H7 (cell line): ENCODE measurements around the gene SPG7. TPM values are rescaled to one million over a fixed set of nuclear protein-coding genes. Genes with fewer than 3 reads are reported as not detected.
A peak's percentile ranks its signal among the peaks of the same experiment; 100 is the strongest.

Experiments used
- DNase-seq: peaks from one replicate; pipeline ENCODE4 v3.0.0; 2012
- H3K27me3 ChIP-seq: 2 replicates; pipeline ENCODE4 v1.6.0; 2011; ENCODE audit warnings: mild to moderate bottlenecking, low read length; ENCODE audit not compliant: control insufficient read depth, insufficient read depth
- H3K36me3 ChIP-seq: replicated peaks from 2 replicates; pipeline ENCODE4 v1.5.1; 2011; ENCODE audit warnings: low read length; ENCODE audit not compliant: control insufficient read depth, insufficient read depth
- H3K4me3 ChIP-seq: 2 replicates; pipeline ENCODE4 v1.5.1; 2011; ENCODE audit warnings: low read depth, mild to moderate bottlenecking, control low read depth, low read length, moderate library complexity; ENCODE audit not compliant: insufficient read depth
- total RNA-seq: library from RNA; depleted of rRNA; stranded (reverse); fragments of >200 nt; shearing (Covaris generic); gene quantifications from 2 replicates; pipeline ENCODE4 v1.2.3, GENCODE V29; 2014

Gene SPG7
- total RNA-seq, 1 experiment from 2014 or later: 120 TPM

DNA sequence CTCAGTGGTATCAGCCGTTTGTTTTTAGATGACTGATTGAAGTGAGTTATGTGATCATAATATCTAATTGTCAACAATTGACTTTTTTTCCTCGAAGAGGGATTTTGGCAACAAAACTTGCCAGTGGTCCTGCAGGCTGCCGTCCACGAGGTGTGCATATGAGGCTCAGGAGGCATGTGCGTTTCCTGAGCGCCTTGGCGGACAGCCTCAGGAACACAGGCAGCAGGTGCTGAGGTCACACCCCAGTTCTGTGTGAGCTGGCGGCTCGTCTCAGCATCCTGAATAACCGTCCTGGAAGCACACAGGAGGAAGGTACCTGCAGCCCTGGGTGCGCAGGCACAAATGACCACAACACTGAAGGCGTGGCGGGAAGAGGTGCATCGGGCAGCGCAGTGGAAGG is 11.7 kb downstream of the SPG7 start:
- DNase-seq: no peak
- Histone ChIP-seq H3K27me3 (no peaks in the 10 kb centered on the region), H3K36me3 (peaks cover 28% of the 10 kb centered on the region), H3K4me3 (no peak overlapping the region)

DNA sequence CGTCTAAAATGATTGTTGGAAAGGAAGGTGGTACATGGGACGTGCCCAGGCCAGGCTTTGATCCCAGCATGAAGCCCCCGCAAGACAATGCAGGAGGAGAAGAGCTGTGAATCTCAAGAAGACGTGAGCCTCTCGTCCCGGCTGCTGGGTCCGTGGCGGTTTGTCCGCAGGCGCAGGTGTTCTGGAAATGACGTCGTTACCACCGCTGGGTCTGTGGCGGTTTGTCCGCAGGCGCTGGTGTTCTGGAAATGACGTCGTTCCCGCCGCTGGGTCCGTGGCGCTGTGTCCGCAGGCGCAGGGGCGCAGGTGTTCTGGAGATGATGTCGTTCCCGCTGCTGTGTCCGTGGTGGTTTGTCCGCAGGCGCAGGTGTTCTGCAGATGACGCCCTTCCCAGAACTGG is 14.1 kb downstream of the SPG7 start:
- Histone ChIP-seq H3K36me3 (peaks cover 41% of the 10 kb centered on the region), H3K4me3 (no peak overlapping the region), H3K27me3 (no peaks in the 10 kb centered on the region)
- DNase-seq: peak; percentile 73

DNA sequence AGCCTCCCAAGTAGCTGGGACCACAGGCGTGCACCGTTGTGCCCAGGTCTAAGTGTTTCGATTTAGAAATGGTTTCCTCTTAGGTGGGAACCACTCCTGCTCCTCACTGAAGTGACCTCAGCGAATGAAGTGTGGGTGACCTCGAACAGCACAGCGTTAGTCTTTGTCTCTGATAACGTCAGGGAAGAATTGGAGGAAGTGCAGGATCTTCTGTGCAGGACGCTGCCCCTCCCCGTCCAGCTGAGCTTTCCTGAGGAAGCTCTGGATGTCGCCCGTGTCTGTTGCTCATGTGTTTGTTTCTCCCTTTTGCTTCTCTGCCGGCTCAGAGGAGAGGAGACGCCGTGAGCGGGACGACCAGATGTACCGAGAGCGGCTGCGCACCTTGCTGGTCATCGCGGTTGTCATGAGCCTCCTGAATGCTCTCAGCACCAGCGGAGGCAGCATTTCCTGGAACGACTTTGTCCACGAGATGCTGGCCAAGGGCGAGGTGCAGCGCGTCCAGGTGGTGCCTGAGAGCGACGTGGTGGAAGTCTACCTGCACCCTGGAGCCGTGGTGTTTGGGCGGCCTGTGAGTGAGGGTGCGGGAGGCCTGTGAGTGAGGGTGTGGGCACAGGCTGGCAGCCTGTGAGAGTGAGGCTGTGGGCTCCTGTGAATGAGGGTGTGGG is 15.6 kb downstream of the SPG7 start:
- H3K27me3 ChIP-seq: no peaks in the 10 kb centered on the region
- DNase-seq: no peak
- peaks cover 41% of the 10 kb centered on the region for H3K36me3 ChIP-seq
- H3K4me3 ChIP-seq: no peak overlapping the region

DNA sequence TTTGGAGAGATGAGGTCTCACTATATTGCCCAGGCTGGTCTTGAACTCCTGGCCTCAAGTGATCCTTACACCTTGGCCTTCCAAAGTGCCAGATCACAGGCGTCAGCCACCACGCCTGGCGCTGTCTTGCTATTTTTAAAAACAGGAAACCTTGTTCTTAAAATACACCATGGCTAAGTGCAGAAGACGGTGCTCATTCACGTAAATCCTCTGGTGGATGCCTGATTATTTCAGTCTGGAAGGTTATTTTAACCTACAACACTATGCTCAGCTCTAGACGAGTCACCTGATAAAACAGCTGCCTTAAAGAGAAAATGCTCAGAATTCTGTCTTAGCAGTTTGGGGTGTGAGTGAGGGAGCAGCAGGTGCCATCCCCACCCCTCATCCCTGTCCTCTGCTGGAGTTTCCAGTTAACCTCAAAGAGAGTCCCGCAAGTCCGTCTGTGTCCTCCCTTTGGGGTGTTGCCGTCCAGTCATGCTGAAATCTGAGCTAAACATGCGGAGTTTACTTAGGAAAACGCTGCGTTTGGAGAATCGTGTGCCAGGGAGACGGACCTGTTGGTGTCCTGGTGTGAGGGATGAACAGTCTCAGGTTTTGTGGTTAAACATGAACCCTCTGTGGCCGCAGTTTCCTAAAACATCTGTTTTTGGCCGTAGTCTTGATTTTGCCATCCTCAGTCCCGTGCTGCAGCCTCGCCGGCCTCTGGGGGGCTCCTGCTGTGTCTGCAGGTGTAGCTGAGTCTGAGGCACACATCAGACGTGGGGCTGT is 17.1 kb downstream of the SPG7 start:
- H3K27me3 ChIP-seq: no peaks in the 10 kb centered on the region
- no peak for DNase-seq
- H3K4me3 ChIP-seq: no peak overlapping the region
- H3K36me3 ChIP-seq: peaks cover 48% of the 10 kb centered on the region

DNA sequence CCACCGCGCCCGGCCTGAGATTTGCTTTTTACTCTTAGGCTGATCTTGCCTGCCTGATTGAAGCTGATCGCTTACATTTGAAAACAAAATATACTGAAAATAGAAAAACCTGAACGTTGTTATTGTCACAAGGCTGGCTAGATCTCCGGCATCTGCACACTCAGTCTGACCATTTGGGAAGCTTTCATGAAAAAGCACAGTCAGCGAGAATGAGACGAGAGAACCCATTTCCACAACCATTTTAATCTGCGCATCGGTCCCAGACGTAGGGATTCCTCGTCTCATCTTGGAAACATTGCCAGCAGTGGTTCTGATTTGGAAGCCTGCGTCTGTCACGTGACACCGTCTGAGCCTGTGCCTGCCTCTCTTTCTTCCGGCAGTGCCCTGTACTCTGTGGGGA is 20.9 kb downstream of the SPG7 start:
- no peak for DNase-seq
- H3K36me3 ChIP-seq: peaks cover 56% of the 10 kb centered on the region
- H3K27me3 ChIP-seq: no peaks in the 10 kb centered on the region
- H3K4me3 ChIP-seq: no peak overlapping the region

DNA sequence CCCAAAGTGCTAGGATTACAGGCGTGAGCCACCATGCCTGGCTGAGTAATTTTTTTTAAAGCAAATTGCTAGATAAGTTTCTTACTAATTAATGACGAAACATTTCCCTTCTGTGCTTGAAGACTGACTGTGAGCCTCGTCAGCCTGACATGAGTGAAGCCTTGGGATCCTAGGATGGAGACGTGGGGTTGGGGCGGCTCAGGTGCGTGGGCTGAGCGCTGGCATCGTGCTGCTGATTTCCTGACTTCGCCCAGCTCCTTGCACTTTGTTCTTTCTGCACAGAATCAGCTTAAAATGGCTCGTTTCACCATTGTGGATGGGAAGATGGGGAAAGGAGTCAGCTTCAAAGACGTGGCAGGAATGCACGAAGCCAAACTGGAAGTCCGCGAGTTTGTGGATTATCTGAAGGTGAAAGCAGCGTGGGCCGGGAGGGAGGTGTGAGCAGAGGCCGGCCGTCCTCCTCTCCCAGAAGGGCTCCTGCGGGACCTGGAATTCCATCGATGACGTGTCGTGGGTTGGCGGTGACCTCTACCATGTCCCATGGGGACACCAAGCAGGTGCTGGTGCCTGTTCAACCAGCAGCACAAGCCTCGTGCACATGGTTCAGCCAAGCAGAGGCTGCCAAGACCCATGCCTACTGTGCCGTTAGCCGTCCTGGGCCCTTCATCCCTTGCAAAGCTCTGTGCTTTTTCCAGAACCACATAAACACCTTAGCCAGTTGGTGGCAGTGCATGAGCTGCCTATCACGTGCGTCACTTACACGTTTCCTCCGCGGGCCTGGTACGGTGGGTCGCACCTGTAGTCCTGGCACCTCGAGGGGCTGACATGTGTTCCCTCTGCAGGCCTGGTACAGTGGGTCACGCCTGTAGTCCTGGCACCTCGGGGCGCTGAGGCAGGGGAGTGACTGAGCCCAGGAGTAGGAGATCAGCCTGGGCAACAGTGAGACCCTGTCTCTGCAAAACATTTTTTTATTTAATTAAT is 22.5 kb downstream of the SPG7 start:
- no peak for DNase-seq
- no peak overlapping the region for H3K4me3 ChIP-seq
- no peaks in the 10 kb centered on the region for H3K27me3 ChIP-seq
- H3K36me3 ChIP-seq: peaks cover 57% of the 10 kb centered on the region

DNA sequence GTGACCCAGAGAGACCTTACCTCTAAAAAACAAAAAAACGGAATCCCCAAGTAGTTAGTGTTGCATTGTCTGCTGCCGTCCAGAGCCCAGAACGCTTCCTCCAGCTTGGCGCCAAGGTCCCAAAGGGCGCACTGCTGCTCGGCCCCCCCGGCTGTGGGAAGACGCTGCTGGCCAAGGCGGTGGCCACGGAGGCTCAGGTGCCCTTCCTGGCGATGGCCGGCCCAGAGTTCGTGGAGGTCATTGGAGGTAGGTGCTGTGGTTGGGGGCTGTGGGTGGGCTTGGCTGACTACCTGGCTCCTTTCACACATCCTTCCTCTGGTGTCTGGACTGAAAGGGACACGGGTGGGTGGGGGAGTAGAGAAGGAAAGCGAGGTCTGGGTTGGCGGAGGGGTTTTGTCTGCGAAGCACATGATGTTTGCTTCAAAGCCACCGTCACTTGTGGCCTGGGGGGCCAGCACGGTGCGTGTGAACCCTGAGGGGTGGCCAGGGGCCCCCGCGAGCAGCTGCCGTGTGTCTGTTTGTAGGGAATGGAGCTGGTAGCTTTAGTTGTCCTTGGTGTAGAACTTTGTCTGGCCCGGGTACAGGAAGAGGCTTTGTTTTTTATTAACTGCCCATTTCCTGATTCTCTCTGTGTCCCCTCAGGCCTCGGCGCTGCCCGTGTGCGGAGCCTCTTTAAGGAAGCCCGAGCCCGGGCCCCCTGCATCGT is 23.8 kb downstream of the SPG7 start:
- no peak for DNase-seq
- Histone ChIP-seq H3K27me3 (no peaks in the 10 kb centered on the region), H3K4me3 (no peak overlapping the region), H3K36me3 (peaks cover 51% of the 10 kb centered on the region)

DNA sequence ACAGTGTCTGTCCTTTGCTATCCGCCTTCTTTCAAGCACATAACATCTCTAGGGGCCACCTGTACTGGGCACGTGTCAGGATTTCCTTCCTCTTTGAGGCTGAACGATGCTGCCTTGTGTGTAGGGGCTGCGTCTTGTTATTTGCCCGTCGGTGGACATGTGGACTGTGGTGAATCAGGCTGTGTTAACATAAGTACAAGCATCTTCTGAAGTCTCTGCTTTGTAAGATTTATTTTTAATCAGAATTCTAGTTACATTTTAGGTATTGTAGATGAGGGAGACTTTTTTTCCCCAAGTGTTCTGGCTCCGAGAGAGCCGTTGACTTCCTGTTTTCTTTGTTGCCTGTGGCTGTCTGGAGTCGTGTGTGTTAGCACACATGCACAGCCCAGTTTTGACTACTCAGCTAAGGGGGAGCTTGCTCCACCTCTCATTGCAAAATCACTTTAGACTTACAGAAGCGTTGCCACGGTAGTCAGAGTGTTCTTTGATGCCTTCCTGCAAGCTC is 26.1 kb downstream of the SPG7 start:
- no peak for DNase-seq
- no peaks in the 10 kb centered on the region for H3K27me3 ChIP-seq
- H3K4me3 ChIP-seq: no peak overlapping the region
- H3K36me3 ChIP-seq: peaks cover 48% of the 10 kb centered on the region

DNA sequence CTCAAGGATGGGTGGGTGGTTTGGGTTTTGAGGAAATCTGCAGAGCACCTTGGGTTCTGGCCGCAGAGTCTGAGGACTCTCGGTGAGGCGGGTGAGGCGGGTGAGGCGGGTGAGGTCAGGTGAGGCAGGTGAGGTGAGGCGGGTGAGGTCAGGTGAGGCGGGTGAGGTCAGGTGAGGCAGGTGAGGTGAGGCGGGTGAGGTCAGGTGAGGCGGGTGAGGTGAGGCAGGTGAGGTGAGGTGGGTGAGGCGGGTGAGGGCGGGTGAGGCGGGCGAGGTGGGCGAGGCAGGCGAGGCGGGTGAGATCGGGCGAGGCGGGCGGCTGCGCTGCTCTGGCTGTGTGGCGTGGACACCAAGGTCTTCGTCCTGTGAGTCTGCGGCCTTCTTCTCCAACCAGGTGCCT is 28.2 kb downstream of the SPG7 start:
- Histone ChIP-seq H3K4me3 (no peak overlapping the region), H3K27me3 (no peaks in the 10 kb centered on the region), H3K36me3 (peaks cover 37% of the 10 kb centered on the region)
- DNase-seq: no peak

DNA sequence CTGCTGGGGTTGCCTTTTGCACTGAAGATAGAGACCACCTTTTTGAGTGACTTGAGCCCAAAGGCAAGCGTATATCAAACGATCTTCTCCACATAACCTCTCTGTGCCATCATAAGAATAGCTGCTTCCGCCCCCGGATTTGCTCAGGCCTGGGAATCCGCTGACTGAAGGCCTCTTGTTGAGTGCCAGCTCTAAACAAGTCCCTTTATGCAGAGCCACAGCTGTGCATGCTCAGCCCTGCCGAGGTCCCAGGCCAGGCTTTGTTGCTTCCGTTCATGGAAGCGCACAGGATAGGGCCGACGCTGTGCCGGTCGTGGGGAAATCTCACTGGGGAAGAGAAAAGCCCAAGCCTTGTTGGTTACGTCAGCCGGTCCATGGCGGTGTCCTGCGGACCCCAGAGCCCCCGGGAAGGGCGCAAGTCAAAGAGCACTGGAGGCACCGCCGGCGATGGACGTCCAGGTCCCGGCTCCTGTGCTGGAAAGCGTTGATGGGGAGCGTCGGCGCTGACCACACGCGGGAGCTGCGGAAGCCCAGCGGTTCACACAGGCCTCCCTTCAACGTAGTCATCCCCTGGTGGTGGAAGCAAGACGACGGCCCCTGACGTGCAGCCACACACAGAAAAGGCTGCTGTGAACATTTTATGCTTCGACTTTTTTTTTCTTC is 28.8 kb downstream of the SPG7 start:
- Histone ChIP-seq H3K36me3 (peaks cover 32% of the 10 kb centered on the region), H3K4me3 (no peak overlapping the region), H3K27me3 (no peaks in the 10 kb centered on the region)
- peak; percentile 62 for DNase-seq

DNA sequence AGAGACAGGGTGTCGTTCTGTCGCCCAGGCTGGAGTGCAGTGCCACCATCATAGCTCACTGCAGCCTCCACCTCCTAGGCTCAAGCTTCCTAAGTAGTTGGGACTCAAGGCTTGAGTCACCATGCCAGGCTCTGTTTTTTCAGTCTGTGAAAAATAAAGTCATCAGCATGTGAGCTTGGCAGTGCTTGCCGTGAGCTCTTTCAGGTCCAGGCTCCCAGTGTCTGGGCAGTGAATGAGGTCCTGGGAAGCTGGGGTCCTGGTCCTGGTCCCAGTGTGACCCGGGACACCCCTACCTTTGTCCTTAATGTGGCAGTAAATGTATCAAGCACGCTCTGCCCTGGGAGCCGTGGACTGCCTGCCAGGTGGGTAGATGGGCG is 29.3 kb downstream of the SPG7 start:
- peaks cover 30% of the 10 kb centered on the region for H3K36me3 ChIP-seq
- no peak overlapping the region for H3K4me3 ChIP-seq
- H3K27me3 ChIP-seq: no peaks in the 10 kb centered on the region
- DNase-seq: no peak

DNA sequence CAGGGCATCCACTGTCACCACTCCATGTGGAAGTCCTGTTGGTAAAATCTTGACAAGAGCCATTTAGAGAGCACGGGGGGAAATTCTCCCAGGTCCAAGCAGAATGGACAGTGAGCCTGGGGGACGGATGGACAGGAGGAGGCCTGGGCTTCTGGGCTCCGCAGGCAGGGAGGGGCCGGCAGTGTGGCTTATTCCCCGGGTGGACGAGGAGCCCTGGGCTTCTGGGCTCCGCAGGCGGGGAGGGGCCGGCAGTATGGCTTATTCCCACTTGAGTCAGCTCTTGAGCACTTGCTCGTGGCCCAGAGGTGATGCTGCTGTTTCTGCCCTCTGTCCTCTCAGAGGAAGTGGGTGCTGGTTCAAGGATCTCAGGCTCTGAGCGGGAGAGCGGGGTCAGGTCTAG is 30.1 kb downstream of the SPG7 start:
- Histone ChIP-seq H3K27me3 (no peaks in the 10 kb centered on the region), H3K4me3 (no peak overlapping the region), H3K36me3 (peaks cover 30% of the 10 kb centered on the region)
- DNase-seq: peak; percentile 62

DNA sequence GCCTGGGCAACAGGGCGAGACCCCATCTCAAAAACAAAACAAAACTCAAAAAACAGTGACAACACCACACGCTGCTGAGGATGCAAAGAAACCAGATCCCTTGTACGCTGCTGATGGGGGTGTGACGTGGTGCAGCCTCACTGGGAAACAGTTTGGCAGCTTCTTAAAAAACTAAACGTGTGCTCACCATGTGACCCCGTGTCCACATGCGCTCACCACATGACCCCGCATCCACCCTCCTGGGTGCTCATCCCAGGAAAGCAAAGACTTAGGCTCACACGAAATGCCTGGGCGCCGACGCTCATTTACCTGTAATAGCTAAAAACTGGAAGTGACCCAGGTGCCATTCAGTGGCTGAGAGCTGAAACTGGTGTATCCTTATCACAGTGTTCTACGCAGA is 32.4 kb downstream of the SPG7 start:
- Histone ChIP-seq H3K4me3 (no peak overlapping the region), H3K36me3 (peaks cover 21% of the 10 kb centered on the region), H3K27me3 (no peaks in the 10 kb centered on the region)
- no peak for DNase-seq

DNA sequence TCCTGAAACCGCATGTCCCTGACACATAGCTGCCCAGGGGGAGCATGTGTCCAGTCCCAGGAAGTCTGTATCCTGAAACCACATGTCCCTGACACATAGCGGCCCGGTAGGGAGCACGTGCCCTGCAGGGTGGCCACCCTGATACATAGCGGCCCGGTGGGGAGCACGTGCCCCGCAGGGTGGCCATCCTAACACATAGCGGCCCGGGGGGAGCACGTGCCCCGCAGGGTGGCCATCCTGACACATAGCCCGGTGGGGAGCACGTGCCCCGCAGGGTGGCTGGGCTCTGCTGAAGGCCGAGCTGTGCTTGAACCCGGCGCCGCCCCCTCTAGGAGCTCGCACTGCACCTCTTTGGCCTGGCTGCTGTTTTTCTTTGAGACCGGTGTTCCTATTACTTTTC is 33.6 kb downstream of the SPG7 start:
- H3K27me3 ChIP-seq: no peaks in the 10 kb centered on the region
- H3K4me3 ChIP-seq: no peak overlapping the region
- no peak for DNase-seq
- peaks cover 25% of the 10 kb centered on the region for H3K36me3 ChIP-seq
